GM18868 (cell line): ENCODE measurements around the gene GRIP2.

ENCODE experiments used
- ATAC-seq: cut with Tn5 transposase; IDR thresholded peaks from one replicate; pipeline ENCODE4 v1.9.1; 2021; ENCODE audit warnings: mild to moderate bottlenecking, moderate library complexity; ENCODE audit not compliant: unreplicated experiment

The GRIP2 gene

DNA sequence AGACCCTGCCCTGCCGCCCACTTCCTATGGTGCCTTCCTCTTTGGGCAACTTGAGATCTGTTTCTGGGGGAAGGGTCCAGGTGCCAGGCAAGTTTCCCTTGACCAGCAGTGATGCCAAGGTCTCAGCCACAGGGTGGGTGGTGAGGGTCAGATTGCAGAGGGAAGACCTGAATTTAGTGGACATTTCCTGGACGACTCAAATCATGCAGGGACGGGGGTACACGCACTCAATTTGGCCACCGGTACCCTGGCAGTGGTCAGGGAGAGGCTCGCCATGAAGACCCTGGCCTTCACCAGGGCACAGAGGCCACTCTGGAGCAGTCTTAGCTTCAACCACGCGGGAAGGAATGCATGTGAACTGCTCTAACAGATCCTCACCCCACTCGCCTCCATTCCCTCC lies 1.5 kb upstream of the GRIP2 start:
- ATAC-seq, result no peak

GRCh38 chr3:14540821-14541385 lies 761 bp upstream of the GRIP2 start:
- ATAC-seq, result no peak

DNA sequence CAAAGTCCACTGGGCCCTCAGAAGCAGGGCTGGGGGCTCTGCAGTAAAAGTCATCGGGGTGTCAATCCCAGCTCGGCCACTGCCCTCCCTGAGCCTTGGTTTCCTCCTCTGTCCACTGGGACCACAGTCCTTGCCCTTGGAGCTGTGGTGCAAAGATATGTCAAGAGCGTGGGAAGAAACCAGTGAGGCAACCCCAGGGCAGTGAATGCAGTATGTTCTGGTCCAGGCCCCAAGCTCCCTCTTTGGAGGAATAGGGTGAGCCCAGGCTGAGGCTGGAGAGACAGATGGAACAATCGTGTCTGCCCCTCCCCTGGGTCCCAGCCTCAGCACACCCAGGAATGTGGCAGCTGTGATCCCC lies 779 bp downstream of the GRIP2 start:
- no peak for ATAC-seq

- no peak for ATAC-seq
Observed at GRCh38 chr3:14538451-14539088, 1.6 kb downstream of the GRIP2 start.

GRCh38 chr3:14537590-14538450 lies 2.3 kb downstream of the GRIP2 start:
- ATAC-seq, result no peak

- no peak for ATAC-seq
Observed at GRCh38 chr3:14536837-14537589, 3.1 kb downstream of the GRIP2 start.

- no peak for ATAC-seq
Observed at GRCh38 chr3:14536055-14536815, 3.9 kb downstream of the GRIP2 start.

DNA sequence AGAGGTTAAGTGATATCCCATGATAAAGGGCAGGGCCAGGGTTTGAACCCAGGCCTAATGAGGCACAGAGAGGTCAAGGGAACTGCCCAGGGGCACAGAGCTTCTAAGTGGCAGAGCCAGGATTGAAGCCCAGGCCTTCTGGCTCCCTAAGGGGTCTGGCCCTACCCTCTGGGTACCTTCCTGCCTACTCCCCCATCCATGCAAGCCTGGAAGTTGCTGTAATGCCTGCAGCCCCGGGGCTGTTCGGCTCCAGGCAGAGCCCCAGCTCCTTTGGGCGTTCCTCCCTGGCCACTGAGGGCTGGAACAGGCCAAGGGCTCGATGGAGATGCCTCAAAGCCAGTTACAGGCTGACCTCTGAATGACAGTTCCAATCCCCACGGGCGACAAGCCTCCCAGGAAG lies 4.5 kb downstream of the GRIP2 start:
- no peak for ATAC-seq

- ATAC-seq, result no peak
Observed at GRCh38 chr3:14534516-14535191, 5.5 kb downstream of the GRIP2 start.

DNA sequence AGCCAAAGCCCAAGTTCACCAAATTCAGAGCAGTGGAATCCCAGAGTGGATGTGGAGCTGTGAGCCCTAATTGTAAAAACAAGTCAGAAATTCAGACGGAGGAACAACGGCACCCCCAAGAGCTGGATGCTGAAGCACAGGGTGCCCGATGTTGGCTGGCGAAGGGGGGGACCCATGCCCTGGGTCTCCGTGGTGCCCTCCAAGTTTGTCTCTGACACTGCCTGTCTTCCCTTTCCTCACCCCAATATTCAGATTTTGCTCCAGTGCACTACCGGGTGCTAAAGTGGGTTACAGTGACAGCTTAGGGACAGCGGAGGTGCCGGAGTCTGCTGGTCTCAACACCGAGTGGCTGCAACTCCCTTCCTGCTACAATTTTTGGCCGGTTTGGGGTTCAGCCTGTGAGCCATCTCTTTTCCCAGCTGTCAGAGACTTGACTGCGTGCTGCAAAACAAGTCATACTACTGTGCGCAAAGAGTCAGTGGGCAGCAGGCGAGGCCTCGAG lies 6.6 kb downstream of the GRIP2 start:
- no peak for ATAC-seq

DNA sequence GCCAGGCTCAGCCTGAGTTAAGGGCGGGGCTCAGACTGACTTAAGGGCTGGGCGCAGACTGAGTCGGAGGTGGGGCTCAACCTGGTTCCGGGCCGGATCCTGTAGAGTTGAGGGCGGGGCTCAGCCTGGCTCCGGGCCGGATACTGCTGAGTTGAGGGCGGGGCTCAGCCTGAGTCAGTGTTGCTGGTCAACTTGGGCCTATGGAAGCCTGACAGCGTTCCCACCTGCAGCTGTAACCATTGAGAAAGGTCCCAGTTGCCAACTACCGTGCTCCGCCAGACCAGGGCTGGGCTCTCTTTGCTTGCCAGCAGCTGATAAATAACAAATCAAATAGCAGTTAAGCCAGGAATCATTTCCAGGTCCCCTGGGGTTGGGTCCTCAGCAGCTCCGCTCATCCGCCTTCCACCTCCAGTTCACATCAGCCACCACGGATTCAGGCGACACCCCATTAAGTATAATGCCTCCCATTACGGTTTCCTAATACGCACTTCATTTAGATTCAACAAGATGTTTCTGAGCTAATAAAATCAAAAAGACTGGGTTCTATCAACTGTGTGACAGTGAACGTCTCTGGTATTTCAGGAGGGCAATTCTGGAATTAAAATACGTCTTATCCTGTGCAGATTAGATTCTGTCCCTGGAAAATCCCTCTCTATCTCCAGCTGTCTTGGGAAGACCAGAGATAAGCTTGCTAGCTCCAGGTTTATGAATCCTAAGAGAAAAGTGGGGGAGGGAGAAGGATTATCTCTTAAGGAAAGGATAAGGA lies 7.3 kb downstream of the GRIP2 start:
- no peak for ATAC-seq

DNA sequence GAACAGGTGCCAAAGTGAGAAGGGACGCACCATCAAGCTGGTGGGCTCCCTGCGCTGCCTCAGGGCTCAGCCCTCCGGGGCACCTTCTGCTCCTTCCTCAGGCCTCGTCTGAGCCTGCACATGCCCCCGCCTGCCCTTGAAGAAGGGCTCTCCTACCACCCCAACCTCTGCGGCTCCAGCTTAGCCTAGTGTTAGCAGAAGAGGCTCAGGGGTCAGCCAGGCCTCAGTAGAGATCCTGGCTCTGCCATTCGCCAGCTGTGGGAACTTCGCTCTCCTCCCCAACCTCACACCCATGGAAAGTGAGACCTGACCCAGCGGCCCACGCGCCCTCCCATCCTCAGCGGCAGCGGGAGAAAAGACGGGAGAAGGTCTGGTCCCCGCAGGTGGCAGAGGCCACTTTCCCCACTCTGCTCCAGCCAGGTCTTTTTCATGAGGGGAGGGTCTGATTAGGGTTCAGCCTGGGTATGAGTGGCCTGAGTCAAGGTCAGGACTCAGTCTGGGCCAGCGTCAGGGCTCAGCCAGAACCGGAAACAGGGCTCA lies 8.2 kb downstream of the GRIP2 start:
- ATAC-seq, result no peak

- ATAC-seq, result no peak
Observed at GRCh38 chr3:14528081-14528480, 12.1 kb downstream of the GRIP2 start.

GRCh38 chr3:14525685-14526631 lies 14.2 kb downstream of the GRIP2 start:
- ATAC-seq, result no peak

DNA sequence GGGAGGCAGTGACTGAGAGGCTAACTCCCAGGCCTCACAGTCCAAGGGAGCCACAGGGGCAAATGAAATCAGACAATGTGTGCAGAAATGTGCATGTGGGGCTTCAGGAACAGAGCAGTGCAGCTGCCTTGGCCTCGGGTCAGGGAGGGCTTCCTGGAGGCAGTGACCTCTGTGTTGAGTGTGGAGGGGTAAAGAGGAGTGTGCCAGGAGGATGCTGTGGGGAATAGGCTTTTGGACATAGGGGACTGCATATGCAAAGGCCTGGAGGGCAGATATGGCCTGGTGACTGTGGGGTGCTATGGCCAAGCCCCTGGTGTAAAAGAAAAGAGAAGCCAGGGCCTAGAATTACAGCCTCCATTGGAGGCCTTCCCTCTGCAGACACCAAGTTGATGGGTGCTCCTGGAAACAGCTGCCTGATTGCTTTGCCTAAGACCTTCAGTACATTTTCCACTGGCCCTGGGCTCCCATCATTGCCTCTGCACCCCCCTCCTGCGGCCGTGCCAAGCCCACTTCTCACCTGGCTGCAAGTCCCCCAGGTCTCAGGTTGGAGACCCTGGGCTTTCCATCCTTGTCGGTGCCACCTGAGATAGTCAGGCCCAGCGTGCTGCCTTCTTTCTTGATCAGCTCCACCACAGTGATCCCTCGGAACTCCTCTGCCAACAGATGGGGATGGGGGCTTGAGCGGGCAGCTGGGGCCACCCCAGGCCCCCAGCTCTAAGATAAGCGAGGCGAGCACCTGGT lies 15.1 kb downstream of the GRIP2 start:
- ATAC-seq, result no peak

- no peak for ATAC-seq
Observed at GRCh38 chr3:14524311-14524711, 15.8 kb downstream of the GRIP2 start.

DNA sequence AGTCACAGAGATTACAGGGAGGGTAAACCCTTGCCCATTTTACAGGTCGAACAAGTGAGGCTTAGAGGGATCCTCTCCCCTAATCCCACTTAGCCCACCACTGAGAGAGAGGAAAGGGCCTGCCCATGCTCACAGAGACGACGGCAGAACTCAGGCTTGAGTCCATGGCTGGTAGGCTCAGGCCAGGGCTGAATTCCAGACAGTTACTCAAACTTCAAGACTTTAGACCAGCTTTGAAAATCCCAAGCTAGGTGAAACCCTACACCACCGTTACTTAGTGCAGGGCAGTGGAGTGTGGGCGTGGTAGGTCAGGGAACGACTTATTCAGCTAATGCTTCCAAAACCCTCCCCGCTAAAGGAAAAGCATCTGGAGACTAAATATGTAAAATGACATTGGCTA lies 16.4 kb downstream of the GRIP2 start:
- ATAC-seq, result no peak
